KMS-11 (cell line): ENCODE measurements around the gene LRRC28.

Experiments used
- H2AFZ ChIP-seq: fragments of 200-600 bp; sonication (generic); 2 replicates; pipeline ENCODE4 v1.6.1; 2016; ENCODE audit warnings: antibody characterized with exemption, mixed run types, low read depth
- H3K27ac ChIP-seq: fragments of 200-600 bp; sonication (generic); 2 replicates; pipeline ENCODE4 v1.6.1; 2016; ENCODE audit warnings: mild to moderate bottlenecking, mixed run types
- H3K27me3 ChIP-seq: fragments of 200-600 bp; sonication (generic); 2 replicates; pipeline ENCODE4 v1.6.1; 2017; ENCODE audit warnings: mild to moderate bottlenecking, low read depth, mixed run types, moderate library complexity; ENCODE audit not compliant: insufficient read depth
- H3K36me3 ChIP-seq: fragments of 200-600 bp; sonication (generic); 2 replicates; pipeline ENCODE4 v1.6.1; 2017; ENCODE audit warnings: mild to moderate bottlenecking, mixed run types; ENCODE audit not compliant: insufficient read depth
- H3K4me1 ChIP-seq: fragments of 200-600 bp; sonication (generic); 2 replicates; pipeline ENCODE4 v1.6.1; 2016; ENCODE audit warnings: mild to moderate bottlenecking, low read depth, mixed run types; ENCODE audit not compliant: poor library complexity, severe bottlenecking
- H3K4me2 ChIP-seq: fragments of 200-600 bp; sonication (generic); 2 replicates; pipeline ENCODE4 v1.7.0; 2016; ENCODE audit warnings: mild to moderate bottlenecking, mixed run types
- H3K4me3 ChIP-seq: fragments of 200-600 bp; sonication (generic); IDR thresholded peaks from 2 replicates; pipeline ENCODE4 v1.6.1; 2017; ENCODE audit warnings: low read depth, low read length, mixed read lengths; ENCODE audit not compliant: insufficient read depth
- H3K79me2 ChIP-seq: fragments of 200-600 bp; sonication (generic); 2 replicates; pipeline ENCODE4 v1.6.1; 2016; ENCODE audit warnings: low read depth, mixed run types; ENCODE audit not compliant: insufficient read depth
- H3K9ac ChIP-seq: fragments of 200-600 bp; sonication (generic); 2 replicates; pipeline ENCODE4 v1.6.1; 2016; ENCODE audit warnings: mild to moderate bottlenecking, mixed run types
- H4K20me1 ChIP-seq: fragments of 200-600 bp; sonication (generic); 2 replicates; pipeline ENCODE4 v1.6.1; 2016; ENCODE audit warnings: mild to moderate bottlenecking, mixed run types; ENCODE audit not compliant: insufficient read depth
- CTCF ChIP-seq: fragments of 200-600 bp; sonication (generic); conservative IDR thresholded peaks from 2 replicates; pipeline ENCODE4 v1.6.1; 2017; ENCODE audit warnings: low read depth, mild to moderate bottlenecking, antibody characterized with exemption, low read length, moderate library complexity, mixed read lengths

Gene LRRC28

GRCh38 chr15:99406716-99407487 is 155.6 kb downstream of the LRRC28 start:
- H3K4me2 ChIP-seq = no peak overlapping the region
- H2AFZ ChIP-seq = no peak overlapping the region
- no peaks in the 10 kb centered on the region for H3K27me3 ChIP-seq
- H3K4me1 ChIP-seq = no peaks in the 10 kb centered on the region
- H3K36me3 ChIP-seq = no peaks in the 10 kb centered on the region
- no peak for TF ChIP-seq CTCF
- no peaks in the 10 kb centered on the region for H4K20me1 ChIP-seq
- no peaks in the 10 kb centered on the region for H3K79me2 ChIP-seq
- H3K9ac ChIP-seq = no peak overlapping the region
- no peak overlapping the region for H3K4me3 ChIP-seq
- no peak overlapping the region for H3K27ac ChIP-seq

- Histone ChIP-seq H2AFZ (no peak overlapping the region), H3K4me2 (no peak overlapping the region), H3K79me2 (no peaks in the 10 kb centered on the region), H3K27me3 (no peaks in the 10 kb centered on the region), H3K4me1 (no peaks in the 10 kb centered on the region), H4K20me1 (no peaks in the 10 kb centered on the region), H3K4me3 (no peak overlapping the region), H3K27ac (no peak overlapping the region), H3K36me3 (no peaks in the 10 kb centered on the region), H3K9ac (no peak overlapping the region)
- TF ChIP-seq CTCF = no peak
These were observed 156.4 kb downstream of the LRRC28 start for GRCh38 chr15:99407716-99408115.

- TF ChIP-seq CTCF = no peak
- Histone ChIP-seq H3K36me3 (no peaks in the 10 kb centered on the region), H3K4me2 (no peak overlapping the region), H4K20me1 (no peaks in the 10 kb centered on the region), H3K27ac (no peak overlapping the region), H3K79me2 (no peaks in the 10 kb centered on the region), H3K27me3 (no peaks in the 10 kb centered on the region), H3K4me3 (no peak overlapping the region), H3K4me1 (no peaks in the 10 kb centered on the region), H2AFZ (no peak overlapping the region), H3K9ac (no peak overlapping the region)
These were observed 157.2 kb downstream of the LRRC28 start for GRCh38 chr15:99408236-99409096.

- Histone ChIP-seq H3K79me2 (no peaks in the 10 kb centered on the region), H2AFZ (no peak overlapping the region), H3K9ac (no peak overlapping the region), H4K20me1 (no peaks in the 10 kb centered on the region), H3K36me3 (no peaks in the 10 kb centered on the region), H3K4me1 (no peaks in the 10 kb centered on the region), H3K4me3 (no peak overlapping the region), H3K4me2 (no peak overlapping the region), H3K27ac (no peak overlapping the region), H3K27me3 (no peaks in the 10 kb centered on the region)
- no peak for TF ChIP-seq CTCF
These were observed 157.8 kb downstream of the LRRC28 start for GRCh38 chr15:99409097-99409473.
